Effector memory CD8-positive, alpha-beta T cell (primary cell): ENCODE results near the gene GPER1.
A peak's percentile ranks its signal among the peaks of the same experiment; 100 is the strongest.
"Not testable (repeated sequence)": the region's sequence is repeated elsewhere in the genome, so short reads cannot be mapped to it uniquely, and the experiment has no call there.

Experiments used
- ATAC-seq: fragments of 150-1000 bp; cut with Tn5 transposase; replicated peaks from 2 replicates; pipeline ENCODE4 v1.10.0; 2021; ENCODE audit warnings: mild to moderate bottlenecking, moderate library complexity
- DNase-seq, 3 experiments: peaks; one replicate each; pipeline ENCODE4 v3.0.0; 2021
- H3K27ac Mint-ChIP-seq, 2 donors: one replicate each; pipeline ENCODE4 v1.8.0; 2022; ENCODE audit warnings: mild to moderate bottlenecking in 2 of 2, mixed read lengths in 2 of 2, moderate library complexity in 2 of 2
- H3K27me3 Mint-ChIP-seq, 2 donors: one replicate each; pipeline ENCODE4 v1.8.0; 2022; ENCODE audit warnings: mixed read lengths in 2 of 2
- H3K36me3 Mint-ChIP-seq: one replicate; pipeline ENCODE4 v1.8.0; 2022; ENCODE audit warnings: mild to moderate bottlenecking, moderate library complexity, mixed read lengths; ENCODE audit not compliant: insufficient read depth
- H3K4me1 Mint-ChIP-seq, 2 donors: one replicate each; pipeline ENCODE4 v1.8.0; 2022; ENCODE audit warnings: low read depth in 2 of 2, mixed read lengths in 2 of 2
- H3K4me3 Mint-ChIP-seq, 2 donors: one replicate each; pipeline ENCODE4 v1.8.0; 2022; ENCODE audit warnings: mild to moderate bottlenecking in 2 of 2, mixed read lengths in 2 of 2, moderate library complexity in 2 of 2
- H3K9me3 Mint-ChIP-seq, 2 donors: one replicate each; pipeline ENCODE4 v1.8.0; 2022; ENCODE audit warnings: mixed read lengths in 2 of 2

GPER1 gene

GRCh38 chr7:1112625-1113547 is 25.0 kb downstream of the GPER1 start:
- peaks cover 0 to 4% of the 10 kb centered on the region in 2 donors for H3K4me1 Mint-ChIP-seq
- no peak for ATAC-seq
- H3K27me3 Mint-ChIP-seq, result no peaks in the 10 kb centered on the region
- peaks cover 7% of the 10 kb centered on the region for H3K36me3 Mint-ChIP-seq
- no peak overlapping the region for H3K27ac Mint-ChIP-seq
- H3K4me3 Mint-ChIP-seq, result no peak overlapping the region
- no peak for DNase-seq
- no peaks in the 10 kb centered on the region for H3K9me3 Mint-ChIP-seq

- H3K27ac Mint-ChIP-seq, result no peak overlapping the region
- H3K9me3 Mint-ChIP-seq, result no peaks in the 10 kb centered on the region
- no peaks in the 10 kb centered on the region for H3K27me3 Mint-ChIP-seq
- ATAC-seq (no peak), DNase-seq (no peak)
- H3K4me3 Mint-ChIP-seq, result no peak overlapping the region
- peaks cover 0 to 4% of the 10 kb centered on the region in 2 donors for H3K4me1 Mint-ChIP-seq
- H3K36me3 Mint-ChIP-seq, result peaks cover 7% of the 10 kb centered on the region
These were observed 25.6 kb downstream of the GPER1 start for GRCh38 chr7:1113548-1113885.

GRCh38 chr7:1114088-1114487 is 26.2 kb downstream of the GPER1 start:
- DNase-seq (no peak), ATAC-seq (no peak)
- H3K27me3 Mint-ChIP-seq, result no peaks in the 10 kb centered on the region
- peaks cover 0 to 4% of the 10 kb centered on the region in 2 donors for H3K4me1 Mint-ChIP-seq
- H3K36me3 Mint-ChIP-seq, result peaks cover 5% of the 10 kb centered on the region
- H3K9me3 Mint-ChIP-seq, result no peaks in the 10 kb centered on the region
- no peak overlapping the region for H3K27ac Mint-ChIP-seq
- H3K4me3 Mint-ChIP-seq, result no peak overlapping the region

DNA sequence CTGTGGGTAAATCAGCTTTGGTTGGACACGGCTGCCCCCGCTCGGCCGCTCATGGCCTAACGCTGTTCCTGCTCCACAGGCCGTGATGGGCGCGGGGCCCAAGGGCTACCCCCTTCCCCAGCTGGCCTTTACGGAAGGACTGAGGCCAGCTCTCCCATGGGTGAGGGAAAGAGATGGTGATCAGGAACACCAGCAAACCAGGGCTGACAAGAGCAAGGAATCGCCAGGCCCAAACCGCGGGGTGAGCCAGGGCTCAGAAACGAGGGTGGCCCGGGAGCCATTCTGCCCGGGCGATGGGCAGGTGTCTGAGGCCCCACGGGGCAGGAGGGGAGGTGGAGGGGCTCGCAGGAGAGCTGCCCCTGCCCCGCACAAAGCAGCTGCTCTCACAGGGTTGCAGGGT is 26.6 kb downstream of the GPER1 start:
- Mint-ChIP-seq H3K36me3 (peaks cover 2% of the 10 kb centered on the region), H3K4me1 (peaks cover 0 to 4% of the 10 kb centered on the region in 2 donors), H3K4me3 (no peak overlapping the region), H3K27me3 (no peaks in the 10 kb centered on the region), H3K27ac (no peak overlapping the region), H3K9me3 (no peaks in the 10 kb centered on the region)
- ATAC-seq (no peak), DNase-seq (no peak)

DNA sequence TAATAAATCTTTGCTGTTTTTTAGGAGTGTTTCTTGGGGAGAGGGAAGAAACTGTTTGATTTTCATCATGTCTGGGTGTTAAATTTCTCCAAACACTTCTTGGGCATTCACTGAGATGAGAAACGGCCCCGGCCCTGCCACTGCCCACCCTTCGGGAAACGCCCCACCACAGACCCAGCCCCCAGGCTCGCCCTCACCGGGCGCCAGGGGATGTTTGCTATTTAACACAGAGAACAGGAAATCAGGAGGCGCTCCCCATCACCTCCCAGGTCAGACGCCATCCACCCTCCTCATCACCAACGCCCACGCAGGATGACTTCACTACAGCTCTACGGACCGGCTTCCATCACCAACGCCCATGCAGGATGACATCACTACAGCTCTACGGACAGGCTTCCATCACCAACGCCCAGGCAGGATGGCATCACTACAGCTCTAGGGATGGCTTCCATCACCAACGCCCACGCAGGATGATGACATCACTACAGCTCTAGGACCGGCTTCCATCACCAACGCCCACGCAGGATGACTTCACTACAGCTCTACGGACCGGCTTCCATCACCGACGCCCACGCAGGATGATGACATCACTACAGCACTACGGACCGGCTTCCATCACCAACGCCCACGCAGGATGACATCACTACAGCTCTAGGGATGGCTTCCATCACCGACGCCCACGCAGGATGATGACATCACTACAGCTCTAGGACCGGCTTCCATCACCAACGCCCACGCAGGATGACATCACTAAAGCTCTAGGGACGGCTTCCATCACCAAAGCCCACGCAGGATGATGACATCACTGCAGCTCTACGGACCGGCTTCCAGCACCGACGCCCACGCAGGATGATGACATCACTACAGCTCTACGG is 27.5 kb downstream of the GPER1 start:
- ATAC-seq, H3K27me3 Mint-ChIP-seq, DNase-seq, H3K4me1 Mint-ChIP-seq, H3K9me3 Mint-ChIP-seq, H3K4me3 Mint-ChIP-seq, H3K36me3 Mint-ChIP-seq, H3K27ac Mint-ChIP-seq: not testable (repeated sequence)

DNA sequence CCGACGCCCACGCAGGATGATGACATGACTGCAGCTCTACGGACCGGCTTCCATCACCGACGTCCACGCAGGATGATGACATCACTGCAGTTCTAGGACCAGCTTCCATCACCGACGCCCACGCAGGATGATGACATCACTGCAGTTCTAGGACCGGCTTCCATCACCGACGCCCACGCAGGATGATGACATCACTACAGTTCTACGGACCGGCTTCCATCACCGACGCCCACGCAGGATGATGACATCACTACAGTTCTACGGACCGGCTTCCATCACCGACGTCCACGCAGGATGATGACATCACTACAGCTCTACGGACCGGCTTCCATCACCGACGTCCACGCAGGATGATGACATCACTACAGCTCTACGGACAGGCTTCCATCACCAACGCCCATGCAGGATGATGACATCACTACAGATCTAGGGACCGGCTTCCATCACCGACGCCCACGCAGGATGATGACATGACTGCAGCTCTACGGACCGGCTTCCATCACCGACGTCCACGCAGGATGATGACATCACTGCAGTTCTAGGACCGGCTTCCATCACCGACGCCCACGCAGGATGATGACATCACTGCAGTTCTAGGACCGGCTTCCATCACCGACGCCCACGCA is 28.6 kb downstream of the GPER1 start:
- not testable (repeated sequence) for H3K27ac Mint-ChIP-seq, ATAC-seq, H3K4me3 Mint-ChIP-seq, H3K36me3 Mint-ChIP-seq, H3K27me3 Mint-ChIP-seq, H3K4me1 Mint-ChIP-seq, H3K9me3 Mint-ChIP-seq, DNase-seq

GRCh38 chr7:1117321-1117928 is 29.5 kb downstream of the GPER1 start:
- H3K4me3 Mint-ChIP-seq, result no peak overlapping the region
- H3K4me1 Mint-ChIP-seq, result peaks cover 0 to 6% of the 10 kb centered on the region in 2 donors
- H3K27ac Mint-ChIP-seq, result no peak overlapping the region
- H3K27me3 Mint-ChIP-seq, result no peaks in the 10 kb centered on the region
- peaks cover 2% of the 10 kb centered on the region for H3K36me3 Mint-ChIP-seq
- H3K9me3 Mint-ChIP-seq, result no peaks in the 10 kb centered on the region
- DNase-seq, result no peak
- ATAC-seq, result no peak

DNA sequence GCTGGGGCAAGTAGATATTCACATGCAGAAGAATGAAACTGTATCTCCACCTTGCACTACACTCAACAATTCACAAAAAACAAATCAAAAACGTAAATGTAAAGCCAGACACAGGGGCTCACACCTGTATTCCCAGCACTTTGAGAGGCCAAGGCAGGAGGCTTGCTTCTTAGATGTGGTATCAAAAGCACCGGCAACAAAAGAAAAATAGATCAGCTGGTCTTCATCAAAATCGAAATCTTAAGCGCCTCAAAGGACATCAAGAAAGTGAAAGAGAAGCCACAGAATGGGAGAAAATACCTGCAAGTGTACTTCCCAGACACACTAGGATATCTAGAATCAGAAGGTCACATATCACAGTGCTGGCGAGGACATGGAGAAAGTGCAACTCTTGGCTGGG is 31.3 kb downstream of the GPER1 start:
- Mint-ChIP-seq H3K36me3 (peaks cover 2% of the 10 kb centered on the region), H3K4me3 (no peak overlapping the region), H3K27ac (no peak overlapping the region), H3K4me1 (peaks cover 0 to 6% of the 10 kb centered on the region in 2 donors), H3K9me3 (no peaks in the 10 kb centered on the region), H3K27me3 (no peaks in the 10 kb centered on the region)
- DNase-seq, result no peak
- ATAC-seq, result no peak

- no peaks in the 10 kb centered on the region for H3K9me3 Mint-ChIP-seq
- H3K36me3 Mint-ChIP-seq, result peaks cover 2% of the 10 kb centered on the region
- H3K27ac Mint-ChIP-seq, result peak overlapping the region in 1 of 2 donors; percentile 29
These were observed 32.9 kb downstream of the GPER1 start for GRCh38 chr7:1120791-1121190.

GRCh38 chr7:1121476-1121875 is 33.6 kb downstream of the GPER1 start:
- ATAC-seq (no peak), DNase-seq (no peak)
- no peaks in the 10 kb centered on the region for H3K36me3 Mint-ChIP-seq

More at GRCh38 chr7:1120791-1121190, 32.9 kb downstream of the GPER1 start:
- no peaks in the 10 kb centered on the region for H3K27me3 Mint-ChIP-seq
- H3K4me1 Mint-ChIP-seq, result peaks cover 0 to 6% of the 10 kb centered on the region in 2 donors
- DNase-seq (no peak), ATAC-seq (no peak)
- H3K4me3 Mint-ChIP-seq, result no peak overlapping the region

GRCh38 chr7:1121886-1122831 is 34.2 kb downstream of the GPER1 start:
- Mint-ChIP-seq H3K4me1 (peaks cover 0 to 5% of the 10 kb centered on the region in 2 donors), H3K27me3 (no peaks in the 10 kb centered on the region), H3K9me3 (no peaks in the 10 kb centered on the region), H3K4me3 (no peak overlapping the region), H3K27ac (no peak overlapping the region), H3K36me3 (no peaks in the 10 kb centered on the region)
- DNase-seq, result no peak
- ATAC-seq, result no peak

More at GRCh38 chr7:1121476-1121875, 33.6 kb downstream of the GPER1 start:
- no peaks in the 10 kb centered on the region for H3K9me3 Mint-ChIP-seq
- H3K27ac Mint-ChIP-seq, result no peak overlapping the region
- peaks cover 0 to 5% of the 10 kb centered on the region in 2 donors for H3K4me1 Mint-ChIP-seq
- no peak overlapping the region for H3K4me3 Mint-ChIP-seq
- H3K27me3 Mint-ChIP-seq, result no peaks in the 10 kb centered on the region

DNA sequence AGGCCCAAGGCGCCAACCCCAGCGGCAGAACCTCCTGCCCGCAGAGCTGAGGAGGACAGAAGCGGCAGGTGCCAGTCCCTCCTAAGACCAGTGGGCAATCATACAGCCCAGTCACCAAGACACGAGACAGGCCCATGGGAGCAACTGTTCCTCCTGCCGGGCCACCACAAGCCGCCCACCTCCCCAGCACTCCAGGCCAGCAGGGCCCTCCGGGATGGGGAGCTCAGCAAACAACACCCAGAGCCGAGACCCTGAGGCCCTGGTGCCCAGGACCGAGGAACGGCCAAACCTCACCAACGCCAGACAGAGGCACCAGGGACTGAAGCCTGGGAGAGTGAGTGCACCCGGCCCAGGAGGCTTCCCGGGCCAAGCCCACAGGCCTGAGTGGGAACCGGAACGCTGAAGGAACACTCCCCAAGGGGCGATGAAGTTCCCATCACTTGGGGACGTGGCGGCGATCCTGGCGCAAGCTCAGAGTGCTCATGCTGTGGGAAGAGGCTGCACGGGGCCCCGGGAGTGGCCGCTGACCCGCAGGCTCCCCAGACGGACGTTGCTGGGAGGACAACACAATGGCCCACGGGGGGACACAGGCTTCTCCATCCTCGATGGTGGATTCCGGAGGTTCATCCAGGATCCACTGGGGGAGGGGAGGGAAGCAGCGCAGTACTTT is 35.1 kb downstream of the GPER1 start:
- Mint-ChIP-seq H3K36me3 (no peaks in the 10 kb centered on the region), H3K27me3 (no peaks in the 10 kb centered on the region), H3K9me3 (no peaks in the 10 kb centered on the region), H3K27ac (no peak overlapping the region), H3K4me3 (no peak overlapping the region), H3K4me1 (peaks cover 0 to 3% of the 10 kb centered on the region in 2 donors)
- DNase-seq (no peak), ATAC-seq (no peak)
